GM21526 (cell line): ENCODE measurements around the gene KLF4.
"Not testable (repeated sequence)": the region's sequence is repeated elsewhere in the genome, so short reads cannot be mapped to it uniquely, and the experiment has no call there.

ENCODE experiments used
- ATAC-seq: cut with Tn5 transposase; IDR thresholded peaks from one replicate; pipeline ENCODE4 v1.9.1; 2021; ENCODE audit warnings: moderate library complexity; ENCODE audit not compliant: unreplicated experiment, low FRiP score

The KLF4 gene

DNA sequence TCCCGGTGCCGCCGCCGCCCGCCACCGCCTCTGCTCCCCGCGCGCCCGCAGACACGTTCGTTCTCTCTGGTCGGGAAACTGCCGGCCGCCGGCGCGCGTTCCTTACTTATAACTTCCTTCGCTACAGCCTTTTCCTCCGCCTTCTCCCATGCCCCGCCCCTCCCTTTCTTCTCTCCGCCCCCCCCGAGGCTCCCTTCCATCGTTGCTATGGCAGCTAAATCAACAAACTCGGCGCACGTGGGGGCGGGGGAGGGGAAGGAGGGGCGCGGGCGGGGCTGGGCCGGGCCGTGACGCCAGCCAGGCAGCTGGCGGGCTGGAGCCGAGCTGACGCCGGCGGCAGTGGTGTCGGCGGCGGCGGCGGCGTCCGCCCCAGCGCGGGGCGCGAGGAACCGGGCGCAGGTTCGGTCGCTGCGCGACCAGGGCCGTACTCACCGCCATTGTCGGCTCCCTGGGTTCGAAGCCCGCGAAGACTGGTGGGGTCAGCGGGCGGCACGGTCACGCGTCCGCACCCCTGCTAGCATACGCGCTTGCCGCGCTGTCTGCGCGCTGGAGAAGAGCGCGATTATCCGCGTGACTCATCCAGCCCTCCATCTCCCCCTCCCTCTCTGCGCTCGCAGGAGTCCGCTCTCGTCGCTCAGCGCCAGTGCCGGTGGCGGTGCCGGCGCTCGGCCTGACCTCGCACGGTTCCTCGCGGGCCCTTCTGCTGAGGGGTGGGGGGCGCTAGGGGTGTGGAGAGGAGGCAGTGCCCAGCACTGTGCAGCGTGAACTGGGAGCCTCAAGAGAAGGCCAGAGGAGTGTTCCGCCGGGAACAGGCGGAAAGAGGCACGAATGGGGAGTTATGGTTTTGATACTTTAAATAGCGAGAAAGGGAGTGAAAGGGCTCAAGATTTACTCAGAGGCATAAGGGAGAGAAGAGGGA, at the start of gene KLF4:
KLF4 (minus strand) TSS at position 83 of the 919 bp plus-strand sequence. CDS start 597 bp downstream, outside the sequence.
- peak; percentile 64 for ATAC-seq

DNA sequence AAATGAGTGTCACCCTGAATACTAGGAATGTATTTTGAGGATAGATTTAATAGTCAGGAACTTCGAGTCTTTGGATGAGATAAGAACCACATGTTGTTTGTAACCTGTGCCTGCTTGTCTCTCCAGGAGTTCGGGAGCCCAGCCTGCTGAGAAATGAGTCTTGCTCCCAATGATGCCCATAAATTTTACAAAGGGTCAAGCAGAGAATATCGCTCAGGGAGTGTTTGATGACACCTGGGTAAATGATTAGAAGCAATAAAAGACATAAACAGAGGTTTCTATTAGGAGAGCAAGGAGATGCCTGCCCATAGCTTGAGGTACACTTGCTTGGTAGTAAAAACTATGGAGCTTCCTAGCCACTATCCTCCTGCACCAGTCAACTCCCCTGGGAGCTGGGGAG, 46.9 kb upstream of the KLF4 start:
- no peak for ATAC-seq

DNA sequence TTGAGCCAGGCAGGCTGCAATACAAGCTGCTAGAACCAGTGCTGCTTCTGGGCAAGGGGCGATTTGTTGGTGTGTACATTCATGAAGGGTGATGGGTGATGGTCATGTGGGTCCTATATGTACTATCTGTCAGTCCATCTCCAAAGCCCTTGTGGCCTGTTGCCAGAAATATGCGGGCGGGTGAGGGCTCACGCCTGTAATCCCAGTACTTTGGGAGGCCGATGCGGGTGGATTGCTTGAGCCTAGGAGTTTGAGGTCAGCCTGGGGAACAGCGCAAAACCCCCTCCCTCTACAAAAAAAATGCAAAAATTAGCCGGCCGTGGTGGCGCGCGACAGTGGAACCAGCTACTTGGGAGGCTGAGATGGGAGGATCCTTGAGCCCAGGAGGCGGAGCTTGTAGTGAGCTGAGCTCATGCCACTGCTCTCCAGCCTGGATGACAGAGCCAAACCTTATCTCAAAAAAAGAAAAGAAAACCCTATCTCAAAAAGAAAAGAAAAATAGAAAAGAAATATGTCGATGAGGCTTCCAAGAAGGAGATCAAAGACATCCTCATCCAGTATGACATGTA, 45.0 kb upstream of the KLF4 start:
- no peak for ATAC-seq

DNA sequence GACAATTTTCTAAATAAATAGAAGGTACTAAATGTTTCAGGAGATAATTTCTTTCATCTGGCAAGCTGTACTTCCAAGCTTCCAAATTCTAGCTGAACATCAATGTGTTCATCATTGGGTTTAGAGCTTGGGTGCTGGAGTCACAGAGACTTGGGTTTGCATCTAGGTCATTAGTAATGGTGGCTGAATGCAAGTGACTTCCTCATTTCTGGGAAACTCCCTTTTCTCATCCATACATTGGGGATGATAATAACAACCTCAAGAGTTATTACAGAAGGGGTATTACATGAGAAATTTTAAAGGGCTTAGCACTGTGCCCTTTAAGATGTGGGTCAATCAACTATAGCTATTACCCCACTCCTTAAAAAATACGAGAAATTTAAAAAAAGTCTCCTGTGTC, 41.1 kb upstream of the KLF4 start:
- ATAC-seq: no peak

DNA sequence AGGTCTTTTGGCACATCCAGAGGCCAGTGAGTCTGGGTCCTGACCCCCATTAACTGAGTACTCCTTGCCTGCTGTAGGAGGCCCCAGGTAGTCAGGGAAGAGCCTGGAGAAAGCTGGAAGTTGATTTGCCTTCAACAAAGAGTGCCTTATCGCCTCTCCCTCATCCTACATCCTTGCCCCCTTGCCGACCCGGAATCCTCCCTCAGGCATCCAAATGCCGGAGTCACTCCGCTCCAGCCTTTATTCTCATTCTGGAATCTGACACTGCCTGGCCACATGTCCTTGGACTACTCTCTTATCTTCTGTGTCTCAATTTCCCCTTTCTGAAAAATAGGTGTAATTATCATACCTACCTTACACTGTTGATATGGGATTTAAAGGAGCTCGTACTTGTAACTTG, 39.1 kb upstream of the KLF4 start:
- ATAC-seq: no peak

DNA sequence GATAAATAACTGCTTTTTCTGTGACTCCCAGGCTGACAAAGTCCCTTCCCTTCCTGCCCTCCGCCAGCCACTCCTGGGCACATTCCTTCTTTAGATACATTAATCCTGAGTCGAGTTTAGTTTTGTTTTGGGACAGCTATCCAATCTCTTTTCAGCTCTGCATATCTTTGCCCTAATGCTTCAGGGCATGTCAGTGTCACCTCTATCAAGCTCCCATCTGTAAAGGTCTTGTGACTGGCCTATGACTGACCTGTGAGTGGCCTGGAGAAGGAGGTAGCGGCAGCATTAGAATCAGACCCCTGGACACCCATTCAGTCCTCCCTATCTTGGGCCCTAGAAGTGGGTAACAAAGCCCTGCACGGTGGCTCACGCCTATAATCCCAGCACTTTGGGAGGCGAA, 34.0 kb upstream of the KLF4 start:
- no peak for ATAC-seq

DNA sequence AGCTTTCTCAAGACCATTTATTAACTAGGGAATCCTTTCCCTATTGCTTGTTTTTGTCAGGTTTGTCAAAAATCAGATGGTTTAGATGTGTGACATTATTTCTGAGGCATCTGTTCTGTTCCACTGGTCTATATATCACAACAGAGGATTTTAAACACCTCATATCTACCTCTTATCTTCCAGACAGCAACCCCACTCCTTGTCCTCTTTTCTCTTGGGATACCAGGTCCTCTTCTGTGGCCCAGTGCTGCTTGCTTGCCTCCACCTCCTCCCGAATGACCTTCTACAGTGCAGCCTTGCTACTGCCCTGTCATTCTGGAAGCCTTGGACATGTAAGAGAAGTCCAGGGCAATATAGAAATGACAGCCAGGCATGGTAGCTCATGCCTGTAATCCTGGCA, 30.6 kb upstream of the KLF4 start:
- ATAC-seq: no peak

DNA sequence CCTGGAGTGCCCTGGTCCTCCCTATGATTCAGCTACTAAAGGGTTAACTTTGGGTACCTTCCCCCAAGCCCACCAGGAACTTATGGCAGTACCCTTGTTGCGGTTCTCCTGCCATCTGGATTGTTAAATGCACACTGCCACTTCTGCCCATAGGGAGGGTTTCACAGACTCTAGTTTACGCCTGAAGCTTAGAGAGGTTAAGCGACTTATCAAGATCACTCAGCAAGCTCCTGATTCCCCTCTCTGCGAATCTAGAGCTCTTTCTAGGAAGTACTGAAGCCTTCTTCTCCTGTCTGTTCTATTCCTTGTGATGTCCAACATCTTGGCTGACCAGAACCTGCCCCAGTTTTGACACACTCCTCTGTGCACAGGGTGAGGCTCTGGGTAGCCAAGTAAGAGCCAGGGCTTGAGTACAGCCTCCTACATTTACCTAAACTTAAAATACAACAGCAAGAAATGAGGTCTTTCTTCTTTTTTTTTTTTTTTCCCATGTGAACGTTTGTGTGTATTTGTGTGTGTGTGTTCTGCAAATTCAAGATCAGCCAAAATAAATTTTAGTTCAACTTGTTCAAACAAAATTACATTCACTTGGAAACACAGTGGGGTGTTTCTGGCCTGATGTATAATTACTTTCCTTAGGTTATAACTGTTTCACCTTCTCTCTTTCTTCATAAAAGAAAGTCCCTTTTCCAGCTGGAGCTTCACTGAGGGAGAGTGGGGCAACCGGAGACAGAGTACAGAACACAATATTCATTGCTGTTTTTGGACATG, 28.7 kb upstream of the KLF4 start:
- no peak for ATAC-seq

DNA sequence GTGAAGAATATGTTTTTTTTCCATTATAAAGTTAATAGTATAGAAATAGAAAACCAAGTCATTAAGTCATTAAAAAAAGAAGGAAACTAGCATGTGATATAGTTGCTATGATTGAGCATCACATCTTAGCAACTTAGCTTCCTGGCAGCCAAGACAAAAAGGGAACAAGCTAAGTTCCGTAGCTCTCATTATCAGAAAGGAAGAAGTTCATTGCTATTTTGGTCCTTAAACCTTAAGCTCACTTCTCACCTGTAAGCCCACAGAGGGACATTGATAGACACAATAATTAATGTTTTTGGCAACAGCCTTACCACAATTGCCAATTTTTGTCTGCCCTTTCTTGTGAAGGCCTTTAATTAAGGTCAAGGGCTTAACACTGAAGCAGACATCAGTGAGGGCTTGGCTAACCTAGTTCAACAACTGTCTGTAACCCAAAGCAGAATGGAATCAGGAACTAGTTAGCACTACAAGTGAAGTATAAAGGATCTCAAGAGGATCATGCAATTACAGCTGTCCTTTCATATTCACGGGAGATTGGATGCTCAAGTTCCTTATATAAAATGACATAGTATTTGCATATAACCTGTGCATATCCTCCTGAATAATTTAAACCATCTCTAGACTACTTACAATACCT, 24.0 kb upstream of the KLF4 start:
- ATAC-seq: peak; percentile 58

DNA sequence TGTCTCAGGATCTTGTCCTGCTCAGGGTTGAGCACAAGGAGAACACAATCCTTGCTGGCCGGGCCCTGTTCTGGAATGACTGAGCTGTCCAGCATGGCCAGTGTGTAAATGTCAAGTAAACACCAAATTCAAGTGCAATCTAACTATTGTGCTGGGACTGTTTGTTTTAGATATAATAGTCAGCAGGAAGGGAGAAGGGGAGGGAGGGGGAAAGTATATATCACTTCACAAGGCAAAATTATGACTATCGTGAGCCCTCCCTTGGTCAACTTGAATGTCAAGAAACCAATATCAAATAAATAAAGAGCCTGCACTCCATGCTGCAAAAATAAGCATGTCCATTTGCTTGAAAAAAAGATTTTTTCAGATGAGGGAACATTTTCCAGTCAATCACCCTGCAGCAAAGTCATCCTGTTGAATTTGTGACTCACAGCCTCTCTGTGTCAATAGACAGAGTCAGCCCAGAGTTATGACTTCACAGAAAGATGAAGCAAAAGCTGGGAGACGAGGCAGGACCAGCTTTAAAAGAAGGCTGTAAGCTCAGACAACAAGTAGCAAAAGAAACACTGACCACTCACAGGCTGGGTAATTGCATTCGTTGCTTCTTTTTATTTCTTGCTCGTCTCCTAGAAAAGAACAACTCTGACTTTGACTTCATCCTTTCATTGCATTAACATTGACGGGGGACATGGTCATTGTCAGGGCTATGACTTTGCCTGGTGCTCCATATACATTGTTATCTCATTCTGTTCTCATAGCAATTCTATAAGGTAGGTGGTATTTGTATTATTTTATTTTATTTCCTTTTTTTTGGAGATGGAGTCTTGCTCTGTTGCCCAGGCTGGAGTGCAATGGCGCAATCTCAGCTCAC, 15.3 kb upstream of the KLF4 start:
- ATAC-seq: no peak

DNA sequence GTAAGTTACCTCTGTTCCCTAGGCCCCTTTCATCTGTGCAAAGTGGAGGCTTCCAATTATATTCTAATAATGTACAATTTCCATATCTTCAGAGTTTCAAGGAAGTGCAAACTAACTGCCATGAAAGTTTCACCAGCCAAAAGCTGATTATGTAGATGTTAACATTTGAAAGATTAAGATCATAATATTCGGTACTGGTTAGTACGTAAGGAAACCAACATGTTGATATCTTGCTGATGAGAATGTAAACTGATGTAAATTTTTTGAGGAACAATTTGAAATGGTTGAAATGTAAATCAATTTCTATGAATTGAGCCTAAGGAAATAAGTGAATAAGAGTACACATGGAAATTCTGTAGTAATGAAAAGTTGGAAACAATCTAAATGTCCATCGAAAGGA, 12.9 kb upstream of the KLF4 start:
- ATAC-seq: no peak

DNA sequence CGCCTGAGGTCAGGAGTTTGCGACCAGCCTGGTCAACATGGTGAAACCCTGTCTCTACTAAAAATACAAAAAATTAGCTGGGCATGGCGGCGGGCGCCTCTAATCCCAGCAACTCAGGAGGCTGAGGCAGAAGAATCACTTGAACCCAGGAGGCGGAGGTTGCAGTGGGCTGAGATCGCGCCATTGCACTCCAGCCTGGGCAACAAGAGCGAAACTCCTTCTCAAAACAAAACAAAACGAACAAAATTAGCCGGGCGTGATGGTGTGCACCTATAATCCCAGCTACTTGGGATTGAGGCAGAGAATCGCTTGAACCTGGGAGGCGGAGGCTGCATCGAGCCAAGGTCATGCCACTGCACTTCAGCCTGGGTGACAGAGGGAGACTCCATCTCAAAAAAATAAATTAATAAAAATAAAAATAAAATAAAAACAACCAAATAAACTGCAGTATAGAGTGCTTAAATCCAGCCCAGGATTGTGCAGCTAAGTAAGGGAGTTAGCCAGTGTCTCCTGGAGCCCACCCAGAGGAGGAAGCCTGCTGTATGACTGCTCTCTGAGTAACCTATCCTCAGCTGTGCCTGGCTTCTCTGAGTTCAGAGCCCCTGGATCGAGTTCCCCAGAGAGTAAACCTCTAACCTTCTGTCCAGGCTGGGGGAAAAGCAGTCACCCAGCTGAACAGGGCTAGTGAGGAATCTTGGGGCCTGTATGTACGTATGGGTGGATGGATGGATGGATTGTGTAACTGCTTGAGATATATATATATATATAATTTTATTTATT, 11.0 kb upstream of the KLF4 start:
- ATAC-seq: not testable (repeated sequence)

DNA sequence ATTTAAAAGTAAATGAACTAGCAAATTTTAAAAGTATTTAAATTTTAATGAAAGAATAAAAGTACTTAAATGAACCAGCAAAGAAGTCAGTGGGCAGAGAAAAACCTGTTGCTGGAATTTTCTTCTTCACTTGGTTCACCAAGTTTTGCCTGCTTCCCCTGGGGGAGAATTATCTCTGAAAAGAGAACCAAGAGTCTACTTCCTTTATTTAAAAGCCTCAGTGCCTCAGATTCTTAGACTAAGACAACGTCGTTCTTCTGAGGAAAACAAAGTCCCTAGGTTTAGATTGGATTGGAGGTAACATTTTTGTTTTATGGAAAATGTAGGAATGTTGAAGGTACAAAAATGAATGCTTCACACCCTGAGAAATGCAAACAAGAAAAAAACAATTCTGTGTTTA, 7.4 kb upstream of the KLF4 start:
- ATAC-seq: no peak

DNA sequence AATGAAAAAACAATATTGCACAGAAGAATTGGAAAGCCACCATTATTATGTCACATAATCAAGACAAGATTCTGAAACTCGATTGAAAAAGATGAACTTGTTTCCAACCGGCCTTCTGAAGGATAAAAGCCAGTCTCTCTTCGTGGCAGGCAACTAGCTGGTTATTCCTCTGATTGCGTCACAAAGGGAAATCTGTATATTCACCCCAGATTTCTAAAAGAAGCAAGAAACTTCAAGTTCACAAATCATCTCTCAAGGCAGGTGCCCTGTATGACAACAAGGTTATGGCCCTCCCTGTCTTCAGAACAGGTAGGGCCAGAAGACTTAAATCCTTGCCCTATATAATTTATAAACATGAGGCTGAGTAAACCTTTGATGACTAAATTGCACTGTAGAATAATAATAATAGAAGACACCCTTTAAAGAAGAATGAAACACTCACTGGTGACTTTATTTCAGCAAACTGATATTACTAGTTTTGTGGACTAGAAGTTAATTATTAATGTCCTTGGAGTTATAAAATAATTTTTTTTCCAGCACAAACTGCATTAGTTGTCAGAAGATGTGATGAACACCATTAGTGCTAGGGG, 2.9 kb upstream of the KLF4 start:
- no peak for ATAC-seq

DNA sequence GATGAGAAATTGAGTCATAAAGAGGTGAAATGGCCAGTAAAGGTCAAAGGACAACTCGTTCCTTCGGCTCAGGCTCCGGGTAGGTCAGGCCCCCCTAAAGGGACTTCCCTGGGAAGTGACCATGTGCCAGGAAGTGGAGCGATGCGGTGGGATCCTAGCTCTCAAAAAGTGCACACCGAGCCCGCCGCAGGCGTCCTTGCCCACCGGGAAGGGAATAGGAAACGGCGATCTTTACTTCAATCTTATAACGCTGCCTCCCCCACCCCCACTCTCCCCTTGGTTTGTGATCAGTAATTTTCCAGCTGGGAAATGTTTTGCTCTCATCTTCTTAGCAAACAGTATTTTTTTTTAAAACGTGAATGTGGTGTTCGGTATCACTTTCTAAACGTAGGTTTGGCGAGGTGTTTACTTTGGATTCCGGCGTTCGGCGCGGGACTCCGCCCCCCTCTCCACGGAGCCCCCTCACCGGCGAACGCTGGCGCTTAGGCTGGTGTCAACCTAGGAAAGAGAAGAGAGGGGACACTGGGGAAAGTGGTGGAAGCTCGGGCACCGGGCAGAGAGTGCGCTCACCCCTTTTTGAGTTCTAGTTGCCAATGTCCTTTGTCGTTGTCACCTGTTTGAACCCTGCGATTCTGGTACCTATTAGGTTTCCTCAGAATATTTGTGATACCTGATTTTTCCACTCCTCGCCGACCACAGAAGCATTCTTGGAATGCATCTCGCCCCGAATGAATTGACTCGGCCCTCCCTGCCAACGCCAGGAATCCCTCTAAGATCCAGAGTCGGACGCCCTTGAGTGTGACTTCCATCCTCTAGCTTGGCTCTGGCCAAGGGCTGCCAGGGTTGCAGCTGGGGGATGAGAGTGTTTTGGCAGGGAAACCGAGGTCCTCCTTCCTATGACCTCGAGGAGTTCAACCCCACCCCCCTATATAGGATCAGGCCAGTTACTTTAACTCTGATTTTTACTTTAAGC, 1.8 kb upstream of the KLF4 start:
- no peak for ATAC-seq

DNA sequence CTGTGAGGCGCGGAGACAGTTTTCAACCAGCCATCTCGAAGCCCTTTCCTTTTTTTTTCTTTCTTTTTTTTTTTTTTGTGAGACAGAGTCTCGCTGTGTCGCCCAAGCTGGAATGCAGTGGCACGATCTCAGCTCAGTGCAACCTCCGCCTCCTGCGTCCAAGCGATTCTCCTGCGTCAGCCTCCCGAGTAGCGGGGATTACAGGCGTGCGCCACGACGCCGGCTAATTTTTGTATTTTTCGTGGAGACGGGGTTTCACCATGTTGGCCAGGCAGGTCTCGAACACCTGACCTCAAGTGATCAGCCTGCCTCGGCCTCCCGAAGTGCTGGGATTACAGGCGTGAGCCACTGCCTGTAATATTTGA, 1.0 kb upstream of the KLF4 start:
- ATAC-seq: not testable (repeated sequence)

DNA sequence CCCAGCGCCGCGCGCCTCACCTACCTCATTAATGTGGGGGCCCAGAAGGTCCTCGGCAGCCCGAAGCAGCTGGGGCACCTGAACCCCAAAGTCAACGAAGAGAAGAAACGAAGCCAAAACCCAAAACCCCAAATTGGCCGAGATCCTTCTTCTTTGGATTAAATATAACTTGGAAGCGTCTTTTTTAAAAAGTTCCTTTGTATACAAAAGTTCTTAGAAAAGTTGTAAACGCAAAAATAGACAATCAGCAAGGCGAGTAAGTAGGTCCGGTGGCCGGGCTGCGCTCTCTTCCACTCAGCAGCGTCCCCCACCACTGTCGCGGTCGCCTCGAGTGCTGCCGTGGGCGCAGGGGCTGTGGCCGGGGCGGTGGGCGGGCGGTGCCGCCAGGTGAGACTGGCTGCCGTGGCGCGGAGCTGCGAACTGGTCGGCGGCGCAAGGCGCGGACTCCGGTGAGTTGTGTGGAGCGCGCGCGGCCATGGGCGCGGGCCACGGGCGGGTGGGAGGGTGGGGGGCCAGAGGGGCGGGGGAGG, 360 bp downstream of the KLF4 start:
- ATAC-seq: peak; percentile 18
